ENCODE results near the gene MAP4K3.
"Not testable (repeated sequence)": the region's sequence is repeated elsewhere in the genome, so short reads cannot be mapped to it uniquely, and the experiment has no call there.

Gene MAP4K3

DNA sequence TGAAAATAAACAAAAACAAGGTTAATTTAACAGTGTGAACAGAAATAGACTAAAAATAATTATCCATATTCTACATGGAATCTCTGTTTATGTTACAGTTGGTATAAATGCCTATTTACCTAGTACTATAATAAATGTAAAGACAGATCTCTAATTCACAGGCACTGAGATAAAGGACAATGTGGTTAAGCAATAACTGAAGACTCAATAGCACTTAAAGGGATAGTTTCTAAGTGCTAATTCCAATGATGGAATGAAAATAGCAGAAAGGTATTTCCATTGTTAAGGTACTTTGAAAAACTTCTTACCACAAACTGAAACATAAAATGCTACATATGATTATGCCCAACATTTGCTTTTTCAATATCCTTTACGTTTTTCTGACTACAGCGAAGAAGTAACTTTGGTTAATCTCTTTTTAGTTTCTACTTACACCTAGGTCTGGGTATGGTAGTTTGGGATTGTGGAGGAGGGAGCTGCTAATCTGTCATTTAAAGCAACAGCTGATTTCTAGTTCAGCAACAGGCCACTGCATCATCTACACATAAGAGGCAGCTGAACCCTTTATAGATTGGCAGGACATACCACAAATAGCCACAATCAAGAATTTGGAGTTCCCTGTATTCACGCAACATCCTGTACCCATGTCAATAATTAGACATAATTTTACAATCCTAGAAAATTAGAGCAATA, 27.2 kb downstream of the MAP4K3 start:
- no peak for DNase-seq (ENCODE audit: low read depth)

GRCh38 chr2:39408351-39409136, 28.5 kb downstream of the MAP4K3 start:
- no peak for DNase-seq (ENCODE audit: low read depth)

GRCh38 chr2:39407516-39408296, 29.4 kb downstream of the MAP4K3 start:
- no peak for DNase-seq (ENCODE audit: low read depth)

- DNase-seq (ENCODE audit: low read depth) = no peak
These were observed 31.7 kb downstream of the MAP4K3 start for GRCh38 chr2:39405364-39405763.

GRCh38 chr2:39403311-39403710, 33.8 kb downstream of the MAP4K3 start:
- no peak for DNase-seq (ENCODE audit: low read depth)

GRCh38 chr2:39401319-39401718, 35.8 kb downstream of the MAP4K3 start:
- DNase-seq (ENCODE audit: low read depth) = no peak

DNA sequence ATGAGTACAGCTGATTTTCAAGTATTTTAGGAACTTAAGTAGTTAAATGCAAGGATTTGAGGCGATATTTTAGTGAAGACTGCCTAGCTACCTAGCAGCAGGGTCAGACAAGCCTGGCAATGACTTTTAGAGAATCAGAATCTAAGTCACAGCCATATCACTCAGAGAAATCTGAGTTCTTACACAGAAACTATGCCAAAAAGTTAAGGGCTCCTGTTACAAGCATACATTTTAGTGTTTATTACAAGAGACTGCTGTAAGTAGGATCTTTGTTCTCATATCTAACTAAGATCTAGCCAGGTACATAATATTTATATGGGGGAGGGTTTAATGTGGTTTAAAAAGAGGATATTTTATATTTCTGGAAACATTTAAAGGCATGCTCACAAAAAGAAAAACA, 37.5 kb downstream of the MAP4K3 start:
- no peak for DNase-seq (ENCODE audit: low read depth)

DNA sequence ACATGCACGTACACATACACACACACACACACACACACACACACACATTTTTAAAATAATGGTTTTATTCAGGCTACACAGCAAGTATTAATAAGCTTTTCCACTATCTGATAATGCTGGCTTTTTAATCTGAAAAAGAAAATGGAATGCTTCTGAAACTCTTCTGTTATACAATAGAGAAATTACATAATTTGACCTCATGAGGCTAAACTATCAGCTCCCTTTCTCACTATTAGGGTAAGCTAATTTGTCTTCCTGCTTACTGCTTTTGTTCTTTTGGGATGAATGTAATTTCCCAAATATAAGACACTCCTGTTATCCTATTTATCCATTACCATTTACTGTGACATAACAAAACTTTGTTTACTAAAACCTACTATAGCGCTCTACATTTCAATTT, 41.8 kb downstream of the MAP4K3 start:
- no peak for DNase-seq (ENCODE audit: low read depth)

- DNase-seq (ENCODE audit: low read depth) = no peak
These were observed 42.5 kb downstream of the MAP4K3 start for GRCh38 chr2:39394516-39394961.

DNA sequence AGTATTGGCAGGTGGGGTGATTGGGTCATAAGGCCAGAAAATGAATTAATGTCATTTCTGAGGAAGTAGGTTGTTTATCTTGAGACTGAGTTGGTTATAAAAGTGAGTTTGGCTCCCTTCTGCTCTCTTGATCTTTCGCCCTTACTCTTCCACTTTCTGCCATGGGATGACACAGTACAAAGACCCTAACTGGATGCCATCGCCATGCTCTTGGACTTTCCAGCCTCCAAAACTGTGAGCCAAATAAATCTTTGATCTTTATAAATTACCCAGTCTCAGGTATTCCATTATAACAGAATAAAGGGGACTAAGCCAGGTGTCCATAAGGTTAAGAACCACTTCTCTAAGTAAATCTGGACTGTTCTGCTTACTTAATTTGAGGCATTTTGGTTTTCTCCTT, 44.4 kb downstream of the MAP4K3 start:
- DNase-seq (ENCODE audit: low read depth) = no peak

DNA sequence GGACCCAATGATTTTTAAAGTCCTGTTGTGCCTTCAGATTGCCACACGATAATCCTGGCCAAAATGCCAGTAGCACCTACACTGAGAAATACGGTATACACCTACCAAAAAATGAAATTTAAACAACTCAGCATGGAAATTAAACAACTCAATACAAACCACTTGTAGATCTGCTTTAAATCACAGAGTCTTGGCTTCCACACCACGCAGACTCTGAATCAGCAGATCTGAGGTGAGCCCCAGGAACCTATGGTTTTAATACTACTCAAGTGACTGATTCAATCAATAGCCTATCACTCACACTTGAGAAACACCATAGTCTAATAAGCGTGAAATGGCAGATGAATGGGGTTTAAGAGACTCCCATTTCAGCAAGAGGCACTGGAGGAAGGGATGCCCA, 46.9 kb downstream of the MAP4K3 start:
- DNase-seq (ENCODE audit: low read depth) = no peak

- no peak for DNase-seq (ENCODE audit: low read depth)
These were observed 51.0 kb downstream of the MAP4K3 start for GRCh38 chr2:39386064-39386463.

DNA sequence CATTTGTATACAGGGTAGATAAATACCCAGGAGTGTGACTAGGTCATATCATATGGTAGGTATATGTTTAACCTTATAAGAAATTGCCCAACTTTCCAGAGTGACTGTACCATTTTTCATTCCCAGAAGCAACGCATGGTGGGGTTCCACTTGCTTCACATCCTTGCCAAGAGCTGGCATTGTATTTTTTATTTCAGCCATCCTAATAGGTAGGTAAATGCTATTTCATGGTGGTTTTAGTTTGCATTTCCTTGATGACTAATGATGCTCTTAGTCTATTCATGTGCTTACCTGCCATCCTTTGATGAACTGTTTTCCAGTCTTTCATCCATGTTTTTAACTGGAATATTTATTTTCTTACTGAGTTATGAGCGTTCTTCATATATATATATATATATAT, 51.9 kb downstream of the MAP4K3 start:
- no peak for DNase-seq (ENCODE audit: low read depth)

DNA sequence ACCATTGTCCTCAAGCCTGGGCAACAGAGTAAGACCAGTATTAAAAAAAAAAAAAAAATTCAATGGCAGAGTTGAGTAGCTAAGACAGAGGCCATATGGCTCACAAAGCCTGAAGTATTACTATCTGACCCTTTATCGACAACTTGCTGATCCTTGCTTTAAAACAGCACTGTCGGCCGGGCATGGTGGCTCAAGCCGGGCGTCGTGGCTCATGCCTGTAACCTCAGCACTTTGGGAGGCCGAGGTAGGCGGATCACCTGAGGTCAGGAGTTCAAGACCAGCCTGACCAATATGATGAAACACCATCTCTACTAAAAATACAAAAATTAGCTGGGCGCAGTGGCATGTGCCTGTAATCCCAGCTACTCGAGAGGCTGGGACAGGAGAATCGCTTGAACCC, 53.0 kb downstream of the MAP4K3 start:
- not testable (repeated sequence) for DNase-seq (ENCODE audit: low read depth)

DNA sequence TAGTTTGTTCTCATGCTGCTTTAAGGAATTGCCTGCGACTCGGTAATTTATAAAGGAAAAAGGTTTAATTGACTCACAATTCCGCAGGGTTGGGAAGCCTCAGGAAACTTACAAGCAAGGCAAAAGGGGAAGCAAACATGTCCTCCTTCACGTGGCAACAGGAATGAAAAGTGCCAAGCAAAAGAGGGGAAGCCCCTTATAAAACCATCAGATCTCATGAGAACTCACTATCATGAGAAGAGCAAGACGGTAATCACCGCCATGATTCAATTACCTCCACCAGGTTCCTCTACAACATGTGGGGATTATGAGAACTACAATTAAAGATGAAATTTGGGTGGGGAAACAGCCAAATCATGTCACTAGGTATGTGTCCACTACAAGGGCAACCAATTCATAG, 53.9 kb downstream of the MAP4K3 start:
- DNase-seq (ENCODE audit: low read depth) = no peak

DNA sequence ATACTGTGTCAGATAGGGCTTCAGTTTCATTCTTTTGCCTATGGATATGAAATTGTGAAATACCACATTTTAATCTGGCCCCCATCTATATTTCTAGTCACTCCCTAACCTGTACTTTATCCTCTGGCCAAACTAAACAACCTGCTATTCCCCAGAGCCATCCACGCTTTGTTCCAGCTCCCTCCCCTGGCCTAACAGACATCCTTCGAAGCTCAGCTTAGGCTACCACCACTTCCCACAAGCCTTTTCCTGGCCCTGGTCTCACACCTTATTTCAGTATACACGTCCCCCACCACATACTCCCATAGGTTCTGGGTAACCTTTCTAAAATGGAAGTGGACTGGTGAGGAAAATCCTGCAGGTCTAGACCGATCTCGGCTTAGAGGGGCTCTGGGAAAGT, 55.4 kb downstream of the MAP4K3 start:
- no peak for DNase-seq (ENCODE audit: low read depth)

GRCh38 chr2:39380525-39381150, 56.4 kb downstream of the MAP4K3 start:
- DNase-seq (ENCODE audit: low read depth) = no peak

DNA sequence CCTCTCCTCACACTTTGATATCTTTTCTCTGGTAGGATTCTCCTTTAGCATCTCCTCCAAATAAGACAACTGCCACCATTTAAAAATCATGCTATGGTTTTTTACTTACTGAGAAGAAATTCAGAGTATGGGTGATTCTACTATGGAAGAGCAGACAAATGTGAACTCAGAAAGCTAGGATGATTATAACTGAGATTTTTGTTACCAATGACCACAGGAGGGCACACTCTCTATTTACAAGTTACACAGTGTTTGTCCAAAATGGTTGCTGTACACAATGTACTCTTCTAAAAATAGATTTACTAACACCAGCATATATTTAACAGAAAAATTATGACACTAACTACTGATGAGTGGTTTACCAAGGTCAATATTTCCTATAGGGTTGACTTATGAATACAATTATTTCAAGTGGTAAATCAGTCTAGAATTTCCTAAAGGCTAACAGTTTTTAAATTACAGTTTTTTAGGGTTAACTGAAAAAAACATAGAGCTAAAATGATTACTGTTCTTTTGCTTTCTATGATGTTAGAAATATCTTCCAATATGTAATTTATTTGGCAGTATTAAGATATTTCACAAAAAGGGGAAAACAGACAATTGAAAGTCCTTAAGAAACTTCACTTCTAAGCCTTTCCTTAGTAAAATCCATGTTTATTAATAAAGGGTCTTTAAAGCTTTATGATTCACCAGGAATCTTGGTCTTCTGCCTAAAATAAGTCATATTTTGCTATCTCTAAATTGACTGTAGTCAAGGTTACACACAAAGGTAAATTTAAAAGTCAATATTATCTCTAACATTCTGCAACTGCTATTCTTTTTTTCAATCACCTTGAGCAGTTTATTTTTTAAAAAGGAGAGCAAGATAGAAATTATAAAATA, 57.2 kb downstream of the MAP4K3 start:
- peak; percentile 15 for DNase-seq (ENCODE audit: low read depth)

DNA sequence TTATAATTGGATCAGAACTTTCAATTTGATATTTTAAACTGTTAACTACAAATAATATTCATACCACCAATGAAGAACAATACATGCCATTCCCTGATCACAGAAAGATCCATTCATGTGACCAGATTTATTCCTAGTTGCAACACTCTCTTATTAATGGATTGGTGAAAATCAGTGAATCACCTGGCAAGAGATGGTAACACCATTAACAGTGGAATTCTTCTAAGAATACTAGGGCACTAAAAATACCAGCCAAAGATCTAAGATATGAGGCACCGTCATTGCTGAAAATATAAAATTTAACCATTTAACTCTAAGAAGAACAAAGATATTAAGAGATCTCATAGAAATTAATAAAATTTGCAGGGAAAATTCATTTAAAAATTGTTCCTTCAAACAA, 58.1 kb downstream of the MAP4K3 start:
- DNase-seq (ENCODE audit: low read depth) = no peak

- DNase-seq (ENCODE audit: low read depth) = no peak
These were observed 59.7 kb downstream of the MAP4K3 start for GRCh38 chr2:39377226-39377939.

GRCh38 chr2:39375917-39376316, 61.2 kb downstream of the MAP4K3 start:
- DNase-seq (ENCODE audit: low read depth) = no peak
